ENCODE measurements around the gene EPN2. TPM values are rescaled to one million over a fixed set of nuclear protein-coding genes. Genes with fewer than 3 reads are reported as not detected.
"Not testable (repeated sequence)": the region's sequence is repeated elsewhere in the genome, so short reads cannot be mapped to it uniquely, and the experiment has no call there.

EPN2 gene
- polyA plus RNA-seq, 4 donors = 45.2 to 52.9 (median 47.5) TPM

- no peak for DNase-seq (ENCODE audit: low read depth in 4 of 4, low spot score in 2 of 4)
These were observed 27.5 kb downstream of the EPN2 start for GRCh38 chr17:19264681-19265080.

GRCh38 chr17:19265755-19266154 lies 28.6 kb downstream of the EPN2 start:
- DNase-seq (ENCODE audit: low read depth in 4 of 4, low spot score in 2 of 4) = no peak

DNA sequence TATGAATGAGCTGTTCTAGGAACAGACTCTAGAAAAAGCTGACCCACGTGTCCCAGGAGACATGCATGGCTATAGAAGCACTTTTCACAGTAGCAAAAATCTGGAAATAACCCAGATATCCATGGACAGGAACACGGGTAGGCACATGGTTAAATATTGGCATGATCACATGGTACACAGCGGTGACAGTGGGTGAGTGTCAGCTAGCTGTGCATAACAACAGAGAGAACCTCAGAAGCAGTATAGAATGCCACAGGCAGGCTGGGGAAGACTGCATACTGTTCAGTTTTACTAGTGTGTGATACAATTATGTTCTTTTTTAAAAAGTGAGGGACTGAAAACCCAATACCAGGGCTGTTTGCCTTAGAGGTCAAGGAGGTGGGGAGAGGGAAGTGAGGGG lies 31.4 kb downstream of the EPN2 start:
- no peak for DNase-seq (ENCODE audit: low read depth in 4 of 4, low spot score in 2 of 4)

DNA sequence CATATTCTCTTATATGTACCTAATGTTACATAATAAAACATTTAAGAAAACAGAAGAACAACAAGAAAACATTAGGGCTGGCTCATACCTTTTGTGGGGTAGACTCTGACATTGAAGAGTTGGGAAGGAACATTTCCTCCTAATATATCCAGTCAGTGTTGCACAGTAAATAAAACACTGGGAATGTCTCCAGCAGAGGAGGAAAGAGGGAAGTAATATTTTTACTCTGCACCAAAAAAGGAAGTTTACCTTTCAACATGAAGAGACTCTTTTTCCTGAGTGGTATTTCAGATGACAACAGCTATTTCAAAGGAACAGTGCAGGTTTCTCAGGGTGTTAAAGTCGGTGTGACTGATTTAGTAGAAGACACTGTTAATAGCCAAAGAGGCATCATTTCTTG lies 31.9 kb downstream of the EPN2 start:
- DNase-seq (ENCODE audit: low read depth in 4 of 4, low spot score in 2 of 4) = no peak

GRCh38 chr17:19269641-19270040 lies 32.5 kb downstream of the EPN2 start:
- DNase-seq (ENCODE audit: low read depth in 4 of 4, low spot score in 2 of 4) = no peak

DNA sequence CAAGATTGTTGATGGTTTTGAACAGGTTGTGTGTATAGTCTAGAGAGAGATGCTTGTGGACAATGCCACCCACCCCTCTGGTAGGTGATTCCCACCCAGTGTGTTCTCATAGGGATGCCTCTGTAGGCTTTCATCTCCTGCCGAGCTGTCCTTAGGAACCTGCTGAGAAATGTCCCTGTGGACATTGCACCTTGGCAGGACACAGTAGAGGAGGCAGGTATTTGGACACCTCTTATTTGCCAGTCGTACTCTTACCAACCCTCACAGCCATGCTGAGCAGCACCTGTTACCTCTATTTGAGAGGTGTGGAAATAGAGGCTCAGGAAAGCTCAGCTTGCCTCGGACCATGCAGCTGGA lies 33.2 kb downstream of the EPN2 start:
- DNase-seq (ENCODE audit: low read depth in 4 of 4, low spot score in 2 of 4) = no peak

GRCh38 chr17:19270704-19271611 lies 33.8 kb downstream of the EPN2 start:
- no peak for DNase-seq (ENCODE audit: low read depth in 4 of 4, low spot score in 2 of 4)

- no peak for DNase-seq (ENCODE audit: low read depth in 4 of 4, low spot score in 2 of 4)
These were observed 34.7 kb downstream of the EPN2 start for GRCh38 chr17:19271780-19272357.

GRCh38 chr17:19273731-19274130 lies 36.6 kb downstream of the EPN2 start:
- DNase-seq (ENCODE audit: low read depth in 4 of 4, low spot score in 2 of 4) = no peak

- no peak for DNase-seq (ENCODE audit: low read depth in 4 of 4, low spot score in 2 of 4)
These were observed 37.7 kb downstream of the EPN2 start for GRCh38 chr17:19274893-19275292.

GRCh38 chr17:19275457-19276127 lies 38.4 kb downstream of the EPN2 start:
- DNase-seq (ENCODE audit: low read depth in 4 of 4, low spot score in 2 of 4) = no peak

- not testable (repeated sequence) for DNase-seq (ENCODE audit: low read depth in 4 of 4, low spot score in 2 of 4)
These were observed 41.1 kb downstream of the EPN2 start for GRCh38 chr17:19278284-19278683.

DNA sequence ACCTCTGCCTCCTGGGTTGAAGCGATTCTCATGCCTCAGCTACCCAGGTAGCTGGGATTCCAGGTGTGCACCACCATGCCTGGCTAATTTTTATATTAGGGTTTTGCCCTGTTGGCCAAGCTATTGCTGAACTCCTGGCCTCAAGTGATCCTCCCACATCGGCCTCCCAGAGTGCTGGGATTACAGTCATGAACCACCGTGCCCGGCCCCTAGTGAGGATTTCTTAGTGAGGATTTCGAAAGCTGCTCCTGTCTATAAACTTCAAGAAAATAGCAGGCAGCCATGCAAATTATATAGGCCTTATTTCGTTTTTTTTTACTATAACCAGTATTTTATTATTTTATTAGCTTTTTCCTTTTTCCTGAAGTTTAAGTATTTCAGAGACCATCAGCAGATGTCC lies 41.6 kb downstream of the EPN2 start:
- DNase-seq (ENCODE audit: low read depth in 4 of 4, low spot score in 2 of 4) = no peak

- no peak for DNase-seq (ENCODE audit: low read depth in 4 of 4, low spot score in 2 of 4)
These were observed 44.0 kb downstream of the EPN2 start for GRCh38 chr17:19281161-19281560.

DNA sequence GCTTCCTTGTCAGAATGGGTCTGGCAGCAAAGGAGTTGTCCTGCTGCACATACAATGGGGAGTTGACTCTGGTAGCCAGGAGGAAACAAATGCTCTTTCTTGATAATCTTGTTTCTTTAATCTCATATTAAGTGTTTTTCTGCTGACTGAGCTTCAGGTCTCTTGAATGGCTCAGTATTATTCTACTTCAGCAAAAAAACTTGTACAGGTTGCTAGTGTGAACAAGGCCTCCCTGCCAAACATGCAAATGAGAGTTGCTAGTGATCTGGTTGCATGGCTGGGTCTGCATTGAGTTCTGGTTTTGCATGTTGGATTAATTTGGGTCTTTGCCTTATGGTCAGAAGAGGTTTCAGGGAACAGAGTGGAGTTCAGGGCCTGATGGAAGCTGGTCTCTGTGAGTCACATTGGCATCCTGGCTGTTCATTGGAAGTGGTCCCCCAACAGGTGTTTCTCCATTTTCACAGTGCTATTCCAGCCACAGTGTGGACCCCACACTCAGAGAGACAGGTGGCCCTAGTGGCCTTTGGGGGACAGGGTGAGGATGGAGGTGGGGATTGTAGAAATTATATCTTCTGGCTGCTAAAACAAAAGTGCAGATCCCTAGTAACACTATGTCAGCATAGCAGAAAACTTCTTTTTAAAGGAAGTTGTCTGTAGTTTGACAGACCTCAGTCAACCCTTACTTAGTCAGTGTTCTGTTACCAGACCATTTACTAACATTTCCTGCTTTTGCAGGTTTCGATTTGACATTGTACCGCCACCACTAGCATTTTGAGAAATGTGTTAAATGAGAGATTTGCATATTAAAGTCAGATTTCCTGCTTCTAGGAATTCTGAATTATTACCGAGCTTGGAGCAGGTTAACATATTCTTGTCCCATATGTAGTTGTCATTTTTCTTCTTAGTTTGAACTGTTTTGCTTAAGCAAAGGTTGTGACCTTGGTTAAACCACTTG lies 47.1 kb downstream of the EPN2 start:
- no peak for DNase-seq (ENCODE audit: low read depth in 4 of 4, low spot score in 2 of 4)

GRCh38 chr17:19285213-19285900 lies 48.2 kb downstream of the EPN2 start:
- no peak for DNase-seq (ENCODE audit: low read depth in 4 of 4, low spot score in 2 of 4)

DNA sequence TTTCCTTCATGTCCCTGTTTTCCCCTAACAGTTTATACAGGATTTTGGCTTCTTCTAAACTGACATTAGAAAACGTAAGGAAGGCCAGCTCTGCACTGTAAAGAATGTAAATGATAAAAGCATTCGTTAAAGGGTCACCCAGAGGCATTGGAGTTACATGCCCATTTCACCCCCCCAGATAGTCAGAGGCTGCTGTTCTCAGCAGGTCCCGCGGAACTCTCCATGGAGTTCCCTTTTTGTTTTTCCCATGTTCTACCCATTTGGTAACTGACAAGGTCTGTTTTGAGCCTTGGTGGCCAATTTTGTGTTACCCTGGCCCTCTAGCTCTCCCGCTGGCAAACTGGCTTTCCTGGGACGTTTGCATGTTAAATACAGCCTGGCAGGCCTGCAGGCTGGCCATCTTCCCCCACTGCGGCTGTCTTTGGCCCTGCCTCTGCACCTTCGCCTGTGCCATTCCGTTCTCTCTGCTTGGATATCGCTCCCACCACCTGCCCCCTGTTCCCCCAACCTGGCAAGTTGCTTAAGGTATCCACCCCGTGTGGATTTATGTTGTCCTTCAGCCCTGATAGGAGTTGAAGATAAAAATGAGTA lies 49.7 kb downstream of the EPN2 start:
- DNase-seq (ENCODE audit: low read depth in 4 of 4, low spot score in 2 of 4) = no peak

GRCh38 chr17:19287651-19288050 lies 50.5 kb downstream of the EPN2 start:
- no peak for DNase-seq (ENCODE audit: low read depth in 4 of 4, low spot score in 2 of 4)

DNA sequence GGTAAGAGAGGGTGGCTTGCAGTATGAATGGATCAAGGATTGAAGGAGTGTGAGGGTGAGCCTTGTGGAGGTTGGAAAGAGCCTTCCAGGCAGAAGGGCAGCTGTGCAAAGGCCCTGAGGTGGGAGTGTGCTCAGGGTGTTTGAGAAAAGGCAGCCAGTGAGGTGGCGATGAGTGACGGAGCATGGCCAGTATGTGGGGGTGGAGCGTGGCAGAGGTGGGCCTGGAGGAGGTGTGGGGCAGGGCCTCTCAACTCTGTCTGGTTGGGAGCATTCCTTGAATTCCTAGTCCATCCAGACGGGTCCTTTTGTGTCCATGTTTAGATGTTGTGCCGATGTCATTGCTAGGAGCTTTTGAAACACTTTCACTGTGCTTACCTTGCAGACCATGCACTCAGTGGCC lies 51.3 kb downstream of the EPN2 start:
- DNase-seq (ENCODE audit: low read depth in 4 of 4, low spot score in 2 of 4) = peak in 1 of 4 donors; percentile 27

Measured in left renal cortex interstitium (tissue), 4 donors.